ENCODE measurements around the gene FUCA1. TPM values are rescaled to one million over a fixed set of nuclear protein-coding genes. Genes with fewer than 3 reads are reported as not detected.
"Not testable (repeated sequence)": the region's sequence is repeated elsewhere in the genome, so short reads cannot be mapped to it uniquely, and the experiment has no call there.

FUCA1 gene
- total RNA-seq, 2 donors from 2014 or later, result 9.7 to 14.0 TPM

DNA sequence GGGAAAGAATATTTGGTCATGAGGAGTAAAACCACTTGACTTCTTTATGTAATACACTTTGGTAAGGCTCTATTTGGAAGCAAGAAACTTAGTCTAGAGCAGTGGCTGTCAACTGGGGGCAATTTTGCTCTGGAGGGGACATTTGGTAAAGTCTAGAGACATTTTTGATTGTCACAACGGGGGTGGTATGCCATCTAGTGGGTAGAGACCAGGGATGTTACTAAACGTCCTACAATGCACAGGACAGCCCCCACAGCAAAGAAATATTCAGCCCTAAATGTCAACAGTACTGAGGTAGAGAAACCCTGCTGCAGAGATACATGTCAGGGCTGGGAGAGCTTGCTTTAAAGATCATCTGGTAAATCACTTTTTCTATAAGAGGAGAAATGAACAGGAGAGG lies 13.5 kb downstream of the FUCA1 start:
- Mint-ChIP-seq H3K36me3 (ENCODE audit: low read depth) (peaks cover 23% of the 10 kb centered on the region), H3K27ac (no peak overlapping the region), H3K4me3 (no peak overlapping the region), H3K9me3 (peaks cover 20% of the 10 kb centered on the region), H3K27me3 (ENCODE audit: insufficient read depth) (no peaks in the 10 kb centered on the region), H3K4me1 (peaks cover 11% of the 10 kb centered on the region)
- no peaks in the 10 kb centered on the region for H3K9me3 ChIP-seq (ENCODE audit: control insufficient read depth, low read length)
- H3K4me3 ChIP-seq (ENCODE audit: low read length), result no peak overlapping the region
- H3K9ac ChIP-seq (ENCODE audit: extremely low read depth, low read length, poor library complexity, severe bottlenecking), result no peak overlapping the region
- TF ChIP-seq, protein P1, sequence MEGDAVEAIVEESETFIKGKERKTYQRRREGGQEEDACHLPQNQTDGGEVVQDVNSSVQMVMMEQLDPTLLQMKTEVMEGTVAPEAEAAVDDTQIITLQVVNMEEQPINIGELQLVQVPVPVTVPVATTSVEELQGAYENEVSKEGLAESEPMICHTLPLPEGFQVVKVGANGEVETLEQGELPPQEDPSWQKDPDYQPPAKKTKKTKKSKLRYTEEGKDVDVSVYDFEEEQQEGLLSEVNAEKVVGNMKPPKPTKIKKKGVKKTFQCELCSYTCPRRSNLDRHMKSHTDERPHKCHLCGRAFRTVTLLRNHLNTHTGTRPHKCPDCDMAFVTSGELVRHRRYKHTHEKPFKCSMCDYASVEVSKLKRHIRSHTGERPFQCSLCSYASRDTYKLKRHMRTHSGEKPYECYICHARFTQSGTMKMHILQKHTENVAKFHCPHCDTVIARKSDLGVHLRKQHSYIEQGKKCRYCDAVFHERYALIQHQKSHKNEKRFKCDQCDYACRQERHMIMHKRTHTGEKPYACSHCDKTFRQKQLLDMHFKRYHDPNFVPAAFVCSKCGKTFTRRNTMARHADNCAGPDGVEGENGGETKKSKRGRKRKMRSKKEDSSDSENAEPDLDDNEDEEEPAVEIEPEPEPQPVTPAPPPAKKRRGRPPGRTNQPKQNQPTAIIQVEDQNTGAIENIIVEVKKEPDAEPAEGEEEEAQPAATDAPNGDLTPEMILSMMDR (conservative IDR thresholded peaks at IDR 0.05), result peak; percentile 45
- H3K36me3 ChIP-seq (ENCODE audit: control insufficient read depth, insufficient read depth, low read length), result no peaks in the 10 kb centered on the region
- H3K27ac ChIP-seq (ENCODE audit: low read depth, low read length), result no peak overlapping the region
- DNase-seq, result no peak
- H3K4me1 ChIP-seq (ENCODE audit: control insufficient read depth, insufficient read depth, low read length), result no peaks in the 10 kb centered on the region
- WGBS, 2 experiments (ENCODE audit: insufficient coverage in 1 of 2, insufficient read length in 1 of 2), result 50% methylated on average over 2 of the region's 2 CpGs; no CpG with 5 or more reads in 1 of the 2 experiments
- H3K27me3 ChIP-seq (ENCODE audit: control insufficient read depth, insufficient read depth, low read length, poor library complexity, severe bottlenecking), result no peaks in the 10 kb centered on the region

DNA sequence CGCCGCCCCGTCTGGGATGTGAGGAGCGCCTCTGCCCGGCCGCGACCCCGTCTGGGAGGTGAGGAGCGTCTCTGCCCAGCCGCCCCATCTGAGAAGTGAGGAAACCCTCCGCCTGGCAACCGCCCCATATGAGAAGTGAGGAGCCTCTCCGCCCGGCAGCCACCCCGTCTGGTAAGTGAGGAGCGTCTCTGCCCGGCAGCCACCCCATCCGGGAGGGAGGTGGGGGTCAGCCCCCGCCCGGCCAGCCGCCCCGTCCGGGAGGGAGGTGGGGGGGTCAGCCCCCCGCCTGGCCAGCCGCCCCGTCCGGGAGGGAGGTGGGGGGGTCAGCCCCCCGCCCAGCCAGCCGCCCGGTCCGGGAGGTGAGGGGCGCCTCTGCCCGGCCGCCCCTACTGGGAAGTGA lies 15.0 kb downstream of the FUCA1 start:
- 92 to 100% methylated on average over 3 to 15 of the region's 34 CpGs for WGBS, 2 experiments (ENCODE audit: insufficient coverage in 1 of 2, insufficient read length in 1 of 2)
- H3K27me3 ChIP-seq (ENCODE audit: control insufficient read depth, insufficient read depth, low read length, poor library complexity, severe bottlenecking); H3K4me3 ChIP-seq (ENCODE audit: low read length); H3K27ac ChIP-seq (ENCODE audit: low read depth, low read length); H3K9ac ChIP-seq (ENCODE audit: extremely low read depth, low read length, poor library complexity, severe bottlenecking); H3K4me3 Mint-ChIP-seq; H3K27me3 Mint-ChIP-seq (ENCODE audit: insufficient read depth); H3K4me1 ChIP-seq (ENCODE audit: control insufficient read depth, insufficient read depth, low read length); DNase-seq; H3K36me3 ChIP-seq (ENCODE audit: control insufficient read depth, insufficient read depth, low read length); H3K27ac Mint-ChIP-seq; H3K9me3 ChIP-seq (ENCODE audit: control insufficient read depth, low read length): not testable (repeated sequence)
- Mint-ChIP-seq H3K36me3 (ENCODE audit: low read depth) (peaks cover 31% of the 10 kb centered on the region), H3K4me1 (peaks cover 11% of the 10 kb centered on the region), H3K9me3 (peaks cover 28% of the 10 kb centered on the region)

DNA sequence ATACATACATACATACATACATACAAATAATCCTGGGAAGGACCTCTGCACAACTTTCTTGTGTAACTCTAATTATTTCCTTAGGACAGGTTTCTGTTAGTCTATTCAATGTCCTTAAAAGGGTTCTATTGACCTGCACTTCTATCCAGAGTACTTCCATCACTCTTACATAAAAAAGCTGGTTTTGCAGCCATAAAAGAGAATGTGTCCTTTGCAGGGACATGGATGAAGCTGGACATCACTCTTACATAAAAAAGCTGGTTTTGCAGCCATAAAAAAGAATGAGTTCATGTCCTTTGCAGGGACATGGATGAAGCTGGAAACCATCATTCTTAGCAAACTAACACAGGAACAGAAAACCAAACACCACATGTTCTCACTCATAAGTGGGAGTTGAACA lies 16.7 kb downstream of the FUCA1 start:
- H3K27ac Mint-ChIP-seq; H3K27me3 ChIP-seq (ENCODE audit: control insufficient read depth, insufficient read depth, low read length, poor library complexity, severe bottlenecking); H3K27ac ChIP-seq (ENCODE audit: low read depth, low read length); H3K27me3 Mint-ChIP-seq (ENCODE audit: insufficient read depth); H3K4me3 Mint-ChIP-seq; H3K36me3 ChIP-seq (ENCODE audit: control insufficient read depth, insufficient read depth, low read length); H3K9me3 ChIP-seq (ENCODE audit: control insufficient read depth, low read length); H3K4me1 ChIP-seq (ENCODE audit: control insufficient read depth, insufficient read depth, low read length); H3K4me3 ChIP-seq (ENCODE audit: low read length); DNase-seq; H3K9ac ChIP-seq (ENCODE audit: extremely low read depth, low read length, poor library complexity, severe bottlenecking): not testable (repeated sequence)
- peaks cover 36% of the 10 kb centered on the region for H3K36me3 Mint-ChIP-seq (ENCODE audit: low read depth)
- peaks cover 11% of the 10 kb centered on the region for H3K4me1 Mint-ChIP-seq
- H3K9me3 Mint-ChIP-seq, result peaks cover 42% of the 10 kb centered on the region

DNA sequence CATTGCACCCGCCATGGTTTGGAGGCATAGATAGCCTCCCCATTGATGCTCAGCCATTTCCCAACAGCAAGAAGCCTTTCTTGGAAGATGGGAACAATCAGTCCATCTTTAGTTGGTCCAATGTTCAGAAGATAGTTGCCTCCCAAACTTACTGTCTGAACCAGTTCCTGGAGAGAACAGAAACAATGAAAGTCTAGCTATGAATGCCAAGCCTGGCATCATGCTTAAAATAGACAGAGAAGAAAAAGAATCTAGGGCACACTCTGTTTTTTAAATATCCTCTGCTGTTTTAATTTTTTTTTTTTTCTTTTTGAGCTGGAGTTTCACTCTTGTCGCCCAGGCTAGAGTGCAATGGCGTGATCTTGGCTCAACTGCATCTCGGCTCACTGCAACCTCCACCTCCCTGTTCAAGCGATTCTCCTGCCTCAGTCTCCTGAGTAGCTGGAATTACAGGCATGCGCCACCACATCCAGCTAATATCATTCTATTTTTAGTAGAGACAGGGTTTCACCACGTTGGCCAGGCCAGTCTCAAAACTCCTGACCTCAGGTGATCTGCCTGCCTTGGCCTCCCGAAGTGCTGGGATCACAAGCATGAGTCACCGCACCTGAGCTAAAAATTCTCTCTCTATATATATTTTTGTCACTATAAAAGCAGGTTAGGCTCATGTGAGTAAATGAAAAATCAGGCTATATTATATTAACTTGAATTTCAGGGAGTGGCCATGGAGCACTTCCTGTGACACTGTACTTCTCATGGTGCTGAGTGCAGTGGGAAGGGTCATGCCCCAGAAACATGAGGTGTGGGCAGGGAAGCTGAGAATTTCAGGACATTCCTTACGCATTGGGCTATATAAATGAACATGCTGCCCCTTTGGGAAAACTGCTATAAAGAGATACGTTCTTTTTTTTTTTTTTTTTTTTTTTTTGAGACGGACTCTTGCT lies 19.1 kb downstream of the FUCA1 start:
- H3K27me3 ChIP-seq (ENCODE audit: control insufficient read depth, insufficient read depth, low read length, poor library complexity, severe bottlenecking), result no peaks in the 10 kb centered on the region
- Mint-ChIP-seq H3K27me3 (ENCODE audit: insufficient read depth) (no peaks in the 10 kb centered on the region), H3K4me1 (no peaks in the 10 kb centered on the region), H3K36me3 (ENCODE audit: low read depth) (peaks cover 37% of the 10 kb centered on the region), H3K4me3 (no peak overlapping the region), H3K9me3 (peaks cover 37% of the 10 kb centered on the region), H3K27ac (no peak overlapping the region)
- no peaks in the 10 kb centered on the region for H3K4me1 ChIP-seq (ENCODE audit: control insufficient read depth, insufficient read depth, low read length)
- no peak overlapping the region for H3K4me3 ChIP-seq (ENCODE audit: low read length)
- TF ChIP-seq, protein P1 (conservative IDR thresholded peaks at IDR 0.05), result no peak
- no peak overlapping the region for H3K27ac ChIP-seq (ENCODE audit: low read depth, low read length)
- DNase-seq, result no peak
- 89 to 90% methylated on average over 7 to 12 of the region's 12 CpGs for whole genome bisulfite sequencing, 2 experiments (ENCODE audit: insufficient coverage in 1 of 2, insufficient read length in 1 of 2)
- peaks cover 7% of the 10 kb centered on the region for H3K36me3 ChIP-seq (ENCODE audit: control insufficient read depth, insufficient read depth, low read length)
- peaks cover 8% of the 10 kb centered on the region for H3K9me3 ChIP-seq (ENCODE audit: control insufficient read depth, low read length)
- no peak overlapping the region for H3K9ac ChIP-seq (ENCODE audit: extremely low read depth, low read length, poor library complexity, severe bottlenecking)

DNA sequence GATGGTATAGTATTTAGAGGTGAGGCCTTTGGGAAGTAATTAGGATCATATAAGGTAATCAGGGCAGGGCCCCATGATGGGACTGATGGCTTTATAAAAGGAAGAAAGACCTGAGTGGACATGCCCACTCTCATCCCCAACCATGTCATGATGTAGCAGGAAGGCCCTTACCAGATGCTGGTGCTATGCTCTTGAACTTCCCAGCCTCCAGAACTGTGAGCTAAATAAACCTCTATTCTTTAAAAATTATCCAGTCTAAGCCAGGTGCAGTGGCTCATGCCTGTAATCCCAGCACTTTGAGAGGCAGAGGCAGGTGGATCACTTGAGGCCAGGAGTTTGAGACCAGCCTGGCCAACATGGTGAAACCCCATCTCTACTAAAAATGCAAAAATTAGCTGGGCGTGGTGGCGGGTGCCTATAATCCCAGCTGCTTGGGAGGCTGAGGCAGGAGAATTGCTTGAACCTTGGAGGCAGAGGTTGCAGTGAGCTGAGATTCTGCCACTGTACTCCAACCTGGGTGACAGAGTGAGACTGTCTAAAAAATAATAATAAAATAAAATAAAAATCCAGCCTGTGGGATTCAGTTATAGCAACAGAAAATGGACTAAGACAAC lies 20.5 kb downstream of the FUCA1 start:
- not testable (repeated sequence) for H3K27ac Mint-ChIP-seq; DNase-seq; H3K27ac ChIP-seq (ENCODE audit: low read depth, low read length); H3K27me3 Mint-ChIP-seq (ENCODE audit: insufficient read depth); H3K27me3 ChIP-seq (ENCODE audit: control insufficient read depth, insufficient read depth, low read length, poor library complexity, severe bottlenecking); H3K4me1 ChIP-seq (ENCODE audit: control insufficient read depth, insufficient read depth, low read length); H3K9ac ChIP-seq (ENCODE audit: extremely low read depth, low read length, poor library complexity, severe bottlenecking); H3K4me3 Mint-ChIP-seq; H3K36me3 ChIP-seq (ENCODE audit: control insufficient read depth, insufficient read depth, low read length); H3K4me1 Mint-ChIP-seq; H3K4me3 ChIP-seq (ENCODE audit: low read length); H3K9me3 ChIP-seq (ENCODE audit: control insufficient read depth, low read length)
- H3K9me3 Mint-ChIP-seq, result peaks cover 32% of the 10 kb centered on the region
- peaks cover 35% of the 10 kb centered on the region for H3K36me3 Mint-ChIP-seq (ENCODE audit: low read depth)
- WGBS, 2 experiments (ENCODE audit: insufficient coverage in 1 of 2, insufficient read length in 1 of 2), result 93% methylated on average over 2 of the region's 2 CpGs; no CpG with 5 or more reads in 1 of the 2 experiments

Data from endodermal cell (in vitro differentiated cells).